ENCODE measurements around the gene MRPS18A. TPM values are rescaled to one million over a fixed set of nuclear protein-coding genes. Genes with fewer than 3 reads are reported as not detected.
"Not testable (repeated sequence)": the region's sequence is repeated elsewhere in the genome, so short reads cannot be mapped to it uniquely, and the experiment has no call there.

The MRPS18A gene
- total RNA-seq, 4 donors from 2014 or later, result 41.1 to 64.4 (median 52.4) TPM

DNA sequence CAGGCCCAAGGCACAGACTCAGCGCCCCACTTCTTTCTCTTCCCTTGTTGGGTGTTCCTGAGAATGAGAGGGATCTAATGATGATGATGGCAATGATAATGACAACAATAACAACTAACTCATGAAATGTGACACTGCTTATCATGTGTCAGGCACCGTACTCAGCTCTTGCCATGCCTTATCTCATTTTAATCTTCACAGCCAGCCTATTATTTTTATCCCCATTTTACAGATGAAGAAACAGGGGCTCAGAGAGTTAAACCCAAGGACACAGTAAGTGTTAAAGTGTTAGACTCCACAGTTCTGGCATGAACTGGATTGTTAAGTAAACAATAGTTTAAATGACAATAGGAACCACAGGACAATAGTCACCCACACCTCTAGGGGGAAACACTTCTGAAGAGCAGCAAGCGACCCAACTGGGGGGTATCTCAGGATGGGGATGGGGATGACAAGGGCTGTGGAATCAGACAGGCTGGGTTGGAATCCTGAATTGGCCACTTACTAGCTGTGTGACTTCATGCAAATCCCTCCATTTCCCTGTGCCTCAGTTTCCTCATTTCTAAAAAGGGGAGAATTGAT, 30.3 kb downstream of the MRPS18A start:
- H3K27me3 ChIP-seq, result no peaks in the 10 kb centered on the region
- DNase-seq, result no peak

GRCh38 chr6:43652822-43653221, 34.8 kb downstream of the MRPS18A start:
- not testable (repeated sequence) for H3K27ac ChIP-seq, H3K4me3 ChIP-seq, H3K36me3 ChIP-seq, DNase-seq, H3K4me1 ChIP-seq, H3K27me3 ChIP-seq, H3K9me3 ChIP-seq

More for the DNA sequence above, 30.3 kb downstream of the MRPS18A start:
- Histone ChIP-seq H3K4me3 (no peak overlapping the region), H3K9me3 (no peaks in the 10 kb centered on the region), H3K36me3 (no peaks in the 10 kb centered on the region), H3K27ac (no peak overlapping the region), H3K4me1 (no peaks in the 10 kb centered on the region)
- TF ChIP-seq POLR2A (IDR thresholded peaks at IDR 0.05), result no peak
- no peak for TF ChIP-seq CTCF (IDR thresholded peaks at IDR 0.05)

DNA sequence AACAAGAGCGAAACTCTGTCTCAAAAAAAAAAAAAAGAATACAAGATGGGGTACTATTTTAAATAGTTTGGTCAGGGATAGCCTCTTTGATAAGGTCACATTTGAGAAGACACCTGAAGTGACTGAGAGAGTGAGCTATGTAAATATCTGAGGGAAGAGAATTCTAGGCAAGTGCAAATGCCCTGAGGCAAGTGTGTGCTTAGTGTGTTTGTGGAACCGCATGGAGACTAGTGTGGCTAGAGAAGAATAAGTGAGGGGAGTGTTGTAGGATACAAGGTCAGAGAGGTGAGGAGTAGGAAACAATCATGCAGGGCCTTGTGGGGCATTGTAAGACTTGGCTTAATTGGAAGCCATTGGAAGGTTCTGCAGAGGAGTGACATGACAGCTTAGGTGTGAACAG, 39.3 kb downstream of the MRPS18A start:
- Histone ChIP-seq H3K36me3 (no peaks in the 10 kb centered on the region), H3K27me3 (no peaks in the 10 kb centered on the region), H3K9me3 (no peaks in the 10 kb centered on the region), H3K4me3 (no peak overlapping the region), H3K4me1 (peaks cover 0 to 8% (median 1%) of the 10 kb centered on the region in 4 donors), H3K27ac (no peak overlapping the region)
- no peak for DNase-seq
- TF ChIP-seq POLR2A (IDR thresholded peaks at IDR 0.05), result no peak
- TF ChIP-seq CTCF (IDR thresholded peaks at IDR 0.05), result no peak

- Histone ChIP-seq H3K9me3 (no peaks in the 10 kb centered on the region), H3K4me3 (no peak overlapping the region), H3K4me1 (peaks cover 0 to 8% (median 1%) of the 10 kb centered on the region in 4 donors), H3K27ac (no peak overlapping the region), H3K27me3 (no peaks in the 10 kb centered on the region), H3K36me3 (peaks cover 0 to under 1% (median 0%) of the 10 kb centered on the region in 3 donors)
- DNase-seq, result no peak
- no peak for TF ChIP-seq POLR2A (IDR thresholded peaks at IDR 0.05)
- TF ChIP-seq CTCF (IDR thresholded peaks at IDR 0.05), result no peak
Measured at GRCh38 chr6:43647613-43648012, 40.0 kb downstream of the MRPS18A start.

DNA sequence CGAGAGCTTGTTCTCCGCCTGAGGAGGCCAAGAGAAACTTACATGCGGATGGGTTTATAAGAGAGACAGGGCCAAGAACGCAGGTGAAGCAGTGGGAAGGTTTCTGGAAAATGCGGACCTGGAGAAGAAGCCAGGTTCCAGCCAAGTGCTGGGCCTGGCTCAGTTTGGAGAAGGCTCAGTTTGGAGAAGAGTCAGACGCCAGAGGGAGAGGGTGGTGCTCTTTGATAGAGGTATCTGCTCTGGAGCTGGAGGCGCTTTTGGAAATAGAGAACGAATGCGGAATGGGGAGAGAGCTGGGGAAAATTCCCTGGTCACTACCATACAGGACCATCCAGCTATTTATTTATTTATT, 42.0 kb downstream of the MRPS18A start:
- H3K27me3 ChIP-seq, result no peaks in the 10 kb centered on the region
- peaks cover 0 to 8% (median 1%) of the 10 kb centered on the region in 4 donors for H3K4me1 ChIP-seq
- no peak for DNase-seq
- TF ChIP-seq CTCF (IDR thresholded peaks at IDR 0.05), result no peak
- no peak for TF ChIP-seq POLR2A (IDR thresholded peaks at IDR 0.05)
- H3K9me3 ChIP-seq, result no peaks in the 10 kb centered on the region
- peaks cover 0 to 19% (median 0%) of the 10 kb centered on the region in 3 donors for H3K36me3 ChIP-seq
- peak overlapping the region in 2 of 4 donors; percentile 52 to 59 for H3K27ac ChIP-seq
- peak overlapping the region; percentile 29 to 55 (median 53) for H3K4me3 ChIP-seq

GRCh38 chr6:43644940-43645612, 42.5 kb downstream of the MRPS18A start, which contains the start of gene RSPH9:
RSPH9 (plus strand) TSS chr6:43645036; CDS start chr6:43645099, 63 bp downstream.
- peak; percentile 73 to 88 (median 75) for DNase-seq
- no peaks in the 10 kb centered on the region for H3K9me3 ChIP-seq
- peaks cover 0 to 24% (median 0%) of the 10 kb centered on the region in 3 donors for H3K36me3 ChIP-seq
- H3K27me3 ChIP-seq, result no peaks in the 10 kb centered on the region
- peak within 1 kb of the TSS; percentile 29 to 55 (median 53) for H3K4me3 ChIP-seq
- TF ChIP-seq POLR2A (IDR thresholded peaks at IDR 0.05) (no peak), CTCF (IDR thresholded peaks at IDR 0.05) (no peak)
- H3K4me1 ChIP-seq, result peaks cover 0 to 8% (median 1%) of the 10 kb centered on the region in 4 donors
- peak within 1 kb of the TSS in 3 of 4 donors; percentile 9 to 59 (median 52) for H3K27ac ChIP-seq
